NCI-H2107 treated with DMSO at 0.1 percent for 48 hours (cell line): ENCODE measurements around the gene PREX1.

Experiments used
- DNase-seq: peaks from one replicate; lab custom pipeline; 2025; ENCODE audit not compliant: unreplicated experiment; lab: John Stamatoyannopoulos, UW

The PREX1 gene

DNA sequence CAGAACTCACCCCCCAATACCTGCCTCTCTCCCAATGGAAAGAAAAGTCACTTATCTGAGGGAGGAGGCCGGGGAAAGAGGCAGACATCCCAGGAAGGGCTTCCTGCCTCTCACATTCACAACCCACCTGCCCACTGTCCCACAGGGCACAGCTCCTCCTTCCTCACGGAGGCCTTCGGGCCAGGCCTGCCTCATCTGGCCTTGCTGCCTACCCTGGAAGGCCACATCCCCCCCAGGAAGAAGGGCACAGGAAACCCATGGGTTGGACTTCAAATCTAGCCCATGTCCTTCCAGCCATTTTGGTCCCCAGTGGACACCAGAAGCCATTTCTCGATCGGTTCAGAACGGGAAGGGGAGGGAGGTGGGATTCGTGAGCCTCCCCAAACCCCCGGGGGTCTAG, 162.0 kb downstream of the PREX1 start:
- no peak for DNase-seq

DNA sequence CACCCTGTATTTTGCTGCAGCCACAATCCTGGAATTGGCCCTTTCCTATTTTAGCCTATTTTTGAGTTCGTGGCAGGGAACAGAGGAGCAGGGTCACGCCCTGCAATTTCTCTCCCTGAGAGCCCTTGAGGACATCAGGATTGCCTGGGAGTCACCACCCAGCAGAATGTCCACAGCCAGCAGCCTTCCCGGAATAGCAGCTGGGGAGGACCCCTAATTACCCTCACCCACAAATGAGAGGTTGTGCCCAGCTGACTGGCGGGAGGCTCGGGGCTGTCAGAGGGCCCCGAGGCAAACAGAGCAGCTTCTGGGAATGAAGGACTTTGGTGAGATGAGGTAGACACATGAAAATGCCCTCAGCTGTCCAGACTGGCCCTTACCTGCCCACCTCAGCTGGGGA, 165.1 kb downstream of the PREX1 start:
- DNase-seq, result no peak

DNA sequence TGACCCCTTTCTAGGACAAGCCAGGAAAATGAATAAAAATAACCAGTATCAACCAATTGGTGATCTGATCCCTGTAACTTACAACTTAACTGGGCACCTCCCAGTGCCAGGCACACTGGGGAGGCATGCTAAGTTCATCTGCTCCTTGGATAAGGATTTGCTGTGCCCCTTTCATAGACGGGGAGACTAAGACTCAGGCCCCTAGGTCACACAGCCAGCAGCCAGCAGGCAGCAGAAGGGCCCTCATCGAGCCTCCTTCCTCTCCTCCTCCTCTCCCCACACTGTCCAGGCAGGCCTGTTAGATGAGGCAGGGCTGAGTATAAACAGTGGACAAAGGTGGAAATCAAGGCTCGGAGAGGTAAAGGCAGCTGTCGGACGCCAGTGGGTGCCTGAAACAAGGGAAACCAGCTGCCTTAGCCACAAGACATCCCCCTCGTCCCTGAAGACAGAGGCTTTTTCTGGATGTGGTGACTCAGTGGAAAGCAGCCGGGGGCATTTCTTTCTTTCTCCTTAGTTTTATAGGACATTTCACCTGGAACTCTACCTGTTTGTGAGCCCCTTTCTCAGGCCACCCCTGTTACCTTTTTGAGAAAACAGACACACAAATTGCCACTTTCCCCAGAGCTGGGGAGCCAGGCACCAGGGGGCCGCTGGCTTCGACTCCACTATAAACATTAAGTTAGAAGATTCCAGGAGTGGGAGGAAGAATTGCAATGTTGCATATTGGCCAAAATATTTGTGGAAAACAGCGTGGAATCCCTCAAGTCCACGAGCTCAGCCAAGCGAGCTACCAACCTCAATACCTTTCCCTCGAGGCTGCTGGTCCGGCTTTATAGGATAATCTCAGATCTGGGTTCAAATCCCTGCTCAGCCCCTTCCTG, 166.0 kb downstream of the PREX1 start:
- no peak for DNase-seq

DNA sequence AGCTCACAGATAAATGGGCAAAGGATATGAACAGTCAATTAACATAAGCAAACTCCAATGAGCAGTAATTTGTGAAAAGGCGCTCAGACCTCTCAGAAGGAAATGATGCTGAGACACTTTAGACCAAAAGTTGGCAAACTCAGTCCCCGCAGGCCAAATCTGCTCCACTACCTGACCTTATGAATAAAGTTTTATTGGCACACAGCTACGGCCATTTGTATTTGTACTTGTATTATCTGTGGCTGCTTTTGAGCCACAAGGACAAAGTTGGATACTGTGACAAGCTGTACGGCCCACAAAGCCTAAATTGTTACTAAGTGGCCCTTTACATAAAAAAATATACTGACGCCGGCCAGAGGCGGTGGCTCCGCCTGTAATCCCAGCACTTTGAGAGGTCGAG, 167.0 kb downstream of the PREX1 start:
- no peak for DNase-seq

DNA sequence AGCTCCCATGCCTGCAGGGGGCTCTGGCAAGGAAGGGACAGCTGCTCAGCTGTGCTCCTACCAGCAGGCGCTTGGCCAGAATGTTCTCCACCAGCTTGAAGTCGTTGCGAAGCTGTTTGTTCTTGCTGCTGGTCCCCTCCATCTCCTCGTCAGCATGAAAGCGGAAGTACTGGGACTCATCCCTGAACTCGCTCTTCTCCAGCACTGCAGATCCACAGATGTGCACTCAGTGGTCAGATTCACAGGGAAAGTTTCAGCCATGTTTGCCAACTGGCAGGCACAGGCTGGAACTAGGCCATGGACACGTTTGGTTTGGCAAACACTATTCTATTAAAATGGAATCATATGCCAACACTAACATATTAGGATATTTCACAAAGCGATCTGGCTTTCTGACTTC, 167.9 kb downstream of the PREX1 start:
- DNase-seq, result no peak

DNA sequence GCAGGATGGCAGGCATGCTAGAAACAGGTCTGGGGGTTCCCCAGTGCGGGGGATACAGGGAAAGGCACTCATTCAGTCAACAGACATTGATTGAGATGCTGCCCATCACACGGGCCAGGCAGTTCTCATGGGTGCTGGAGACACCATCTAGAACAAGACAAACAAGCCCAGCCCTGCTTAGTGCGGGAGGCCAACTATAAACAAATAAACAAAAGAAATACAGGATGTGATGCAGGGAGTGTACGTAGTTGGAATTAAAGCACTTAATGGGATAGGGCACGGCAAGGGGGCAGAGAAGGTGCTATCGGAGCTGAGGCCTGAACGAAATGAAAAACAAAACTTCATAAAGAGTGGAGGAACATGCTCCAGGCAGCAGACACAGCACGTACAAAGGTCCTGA, 169.3 kb downstream of the PREX1 start:
- no peak for DNase-seq

DNA sequence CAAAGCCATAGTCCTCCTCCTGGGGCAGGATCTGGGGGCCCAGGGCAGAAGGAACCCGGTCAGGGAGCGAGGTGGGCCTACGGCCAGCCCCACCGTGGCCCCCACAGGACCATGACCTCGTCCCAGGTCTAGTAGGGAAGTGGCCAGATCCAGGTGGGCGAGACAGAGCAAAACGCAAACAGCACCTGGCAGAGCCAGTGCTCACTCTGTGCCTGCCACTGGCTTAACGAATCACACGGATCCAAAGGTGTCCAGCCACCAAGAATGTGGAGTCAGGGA, 169.7 kb downstream of the PREX1 start:
- no peak for DNase-seq

DNA sequence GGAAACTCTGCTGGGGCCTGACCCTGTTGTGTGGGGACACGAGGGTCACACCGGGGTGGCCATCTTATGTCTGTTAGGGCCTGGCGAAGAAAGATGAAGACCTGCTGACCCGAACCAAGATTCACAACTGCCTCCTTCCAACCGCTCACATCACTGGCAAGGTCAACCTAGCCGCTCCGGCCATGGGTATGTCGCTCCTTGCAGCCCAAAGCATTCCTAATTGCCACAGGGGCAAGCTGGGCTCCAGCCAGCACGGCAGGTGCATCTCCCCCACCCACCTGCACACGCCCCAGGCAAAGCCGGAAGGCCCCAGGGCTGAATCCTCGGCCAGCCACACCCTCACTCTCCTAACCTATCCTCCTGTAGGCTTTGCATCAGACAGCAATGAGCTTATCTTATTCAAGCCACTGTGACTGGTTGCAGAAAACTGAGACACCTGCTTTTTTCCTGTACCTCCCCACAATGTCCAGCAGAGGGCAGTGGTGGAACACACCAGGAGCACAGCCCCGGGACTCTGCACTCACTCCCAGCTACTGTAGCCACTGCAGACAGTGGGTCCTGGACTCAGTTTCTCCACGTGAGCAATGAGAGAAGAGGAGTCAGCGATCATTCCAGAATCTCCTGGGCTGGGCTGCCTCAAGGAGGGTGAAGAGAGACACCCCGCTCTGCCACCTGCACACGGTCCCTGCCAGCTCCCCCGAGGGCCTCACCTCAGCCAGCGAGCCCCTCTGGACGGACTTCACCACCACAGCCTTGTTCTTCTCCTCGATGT, 170.2 kb downstream of the PREX1 start:
- DNase-seq, result peak; percentile 61

DNA sequence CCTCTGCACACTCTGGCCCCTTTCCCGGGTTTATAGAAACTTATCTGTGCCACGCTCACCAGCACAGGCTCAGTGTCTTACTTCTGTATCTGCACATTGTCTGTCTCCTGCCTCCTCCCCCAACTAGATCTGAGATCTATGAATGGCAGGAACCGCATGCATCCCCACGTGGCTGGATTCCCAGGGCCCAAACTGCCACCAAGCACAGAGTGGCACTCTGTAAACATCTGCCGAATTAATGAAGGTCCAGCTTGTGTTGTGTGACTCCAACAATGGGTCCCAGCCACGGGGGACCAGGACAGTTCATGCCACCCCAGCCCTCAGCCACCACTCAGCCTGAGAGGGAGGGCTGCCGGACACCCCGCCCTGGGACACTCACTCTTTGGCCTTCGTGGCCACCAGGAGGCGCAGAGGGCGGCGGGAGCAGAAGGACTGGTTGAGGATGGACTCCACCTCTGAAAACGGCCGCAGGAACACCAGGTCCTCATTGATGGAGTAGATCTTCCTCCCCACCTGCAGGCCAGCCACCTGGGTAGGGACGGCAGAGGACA, 171.1 kb downstream of the PREX1 start:
- DNase-seq, result no peak

DNA sequence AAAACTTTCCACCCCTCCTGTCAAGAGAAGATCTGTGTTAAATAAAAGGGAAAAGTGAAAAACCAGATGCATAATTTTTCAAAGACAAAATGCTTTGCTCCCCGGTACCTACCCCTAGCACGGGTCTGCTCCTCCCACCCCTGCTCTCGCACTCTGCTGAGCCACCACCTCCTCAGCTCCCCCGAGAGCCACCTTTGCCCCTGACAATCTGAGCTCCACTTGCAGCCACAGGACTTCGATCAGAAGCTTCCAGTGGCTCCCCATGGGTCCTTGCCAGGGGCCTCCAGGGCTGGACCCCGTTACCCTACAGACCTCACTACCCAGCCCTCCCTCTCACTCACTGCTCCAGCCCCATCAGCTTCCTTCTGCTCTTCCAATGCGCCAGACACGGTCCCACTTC, 171.7 kb downstream of the PREX1 start:
- no peak for DNase-seq

DNA sequence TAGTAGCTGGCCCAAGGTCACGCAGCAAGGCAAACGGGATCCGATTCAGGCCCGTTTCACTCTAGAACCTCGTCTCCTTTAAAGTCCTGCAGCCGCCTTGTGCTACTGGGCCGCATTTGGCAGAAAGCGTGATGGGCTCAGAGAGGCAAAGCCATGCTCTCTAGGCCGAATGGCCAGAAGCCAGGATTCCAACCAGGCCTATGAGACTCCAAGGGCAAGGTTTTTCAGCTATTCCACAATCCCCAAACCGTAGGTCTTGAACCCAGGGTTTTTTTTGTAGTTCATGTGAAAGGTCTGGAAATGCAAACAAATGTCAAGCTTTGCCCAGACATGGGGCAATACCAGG, 174.1 kb downstream of the PREX1 start:
- no peak for DNase-seq

DNA sequence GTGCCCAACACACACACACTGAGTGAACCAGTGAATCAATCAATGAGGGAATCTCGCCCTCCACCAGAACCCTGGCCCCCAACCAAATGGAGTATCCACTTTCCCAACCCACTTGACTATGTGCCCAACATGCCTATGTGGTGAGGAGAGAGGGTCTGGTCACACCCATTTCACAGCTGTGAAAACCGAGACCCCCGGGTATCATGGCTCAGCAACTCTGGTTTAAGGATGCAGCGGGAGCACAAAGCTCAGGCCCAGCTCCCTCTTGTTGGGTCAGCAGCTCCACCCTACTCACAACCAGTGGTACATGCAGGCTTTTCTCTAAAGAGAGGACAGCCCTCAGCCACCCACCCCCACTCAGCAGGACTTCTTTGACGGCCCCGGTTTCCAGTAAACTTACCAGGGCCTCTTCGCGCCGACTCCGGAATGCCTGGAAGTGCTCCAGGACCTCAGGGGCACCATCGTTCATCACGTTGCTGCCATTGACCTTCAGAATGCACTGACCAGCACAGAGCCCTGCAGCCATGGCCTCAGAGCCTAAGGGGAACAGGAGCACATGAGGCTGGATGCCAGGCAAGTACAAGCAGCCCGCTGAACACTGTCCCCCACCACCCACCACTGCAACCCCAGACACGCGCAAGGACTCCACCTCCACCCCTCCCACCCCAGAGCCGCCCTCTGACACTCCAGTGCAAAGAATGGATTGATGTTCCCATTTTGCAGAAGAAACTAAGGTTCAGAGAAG, 174.7 kb downstream of the PREX1 start:
- no peak for DNase-seq

DNA sequence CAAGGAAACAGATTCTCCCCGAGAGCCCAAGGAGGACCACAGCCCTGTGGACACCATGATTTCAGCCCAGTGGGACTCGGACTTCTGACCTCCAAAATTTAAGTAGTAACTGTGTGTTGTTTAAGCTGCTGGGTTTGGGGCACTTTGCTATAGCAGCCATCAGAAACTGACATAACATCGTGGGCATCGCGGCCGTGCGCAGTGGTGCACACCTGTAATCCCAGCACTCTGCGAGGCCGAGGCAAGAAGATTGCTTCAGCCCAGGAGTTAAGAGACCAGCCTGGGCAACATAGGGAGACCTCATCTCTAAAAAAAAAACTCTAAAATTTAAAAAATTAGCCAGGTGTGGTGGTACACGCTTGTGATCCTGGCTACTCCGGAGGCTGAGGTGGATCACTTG, 175.8 kb downstream of the PREX1 start:
- DNase-seq, result no peak

DNA sequence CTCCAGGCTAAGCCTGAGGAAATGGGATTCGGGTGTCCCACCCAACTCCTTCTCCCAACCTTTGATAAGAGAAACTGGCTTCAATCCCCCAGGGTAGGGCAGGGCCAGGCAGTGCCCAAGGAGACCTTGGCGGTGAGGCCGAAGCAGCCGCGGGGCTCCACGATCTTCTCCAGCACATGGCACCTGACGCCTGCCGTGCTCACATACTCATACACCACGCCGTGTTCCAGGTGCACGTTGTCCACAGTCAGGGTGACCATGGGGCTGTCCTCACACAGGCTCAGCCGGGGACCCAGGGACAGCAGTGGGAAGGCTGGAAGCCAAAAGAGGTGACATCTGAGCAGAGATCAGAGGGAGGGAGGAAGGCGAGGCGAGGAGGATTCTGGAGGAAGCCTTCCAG, 176.5 kb downstream of the PREX1 start:
- DNase-seq, result no peak

DNA sequence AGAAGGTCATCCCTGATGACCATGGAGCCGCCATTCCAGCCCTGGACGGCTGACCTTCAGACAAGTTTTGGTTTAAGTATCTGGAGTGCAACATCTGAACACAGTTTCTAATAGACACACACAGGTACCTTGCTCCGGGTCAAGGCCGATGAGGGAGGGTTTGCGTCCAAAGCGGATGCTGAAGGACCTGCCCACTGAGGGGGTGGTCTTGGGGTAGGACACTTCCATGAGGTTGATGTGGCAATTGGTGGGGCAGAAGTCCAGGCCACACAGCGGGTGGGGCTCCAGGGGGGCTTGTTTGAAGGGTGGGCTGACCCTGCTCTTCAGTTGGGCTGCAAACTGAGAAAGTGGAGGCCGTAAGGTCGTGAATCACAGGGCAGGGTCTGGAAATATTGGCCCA, 177.9 kb downstream of the PREX1 start:
- DNase-seq, result no peak

DNA sequence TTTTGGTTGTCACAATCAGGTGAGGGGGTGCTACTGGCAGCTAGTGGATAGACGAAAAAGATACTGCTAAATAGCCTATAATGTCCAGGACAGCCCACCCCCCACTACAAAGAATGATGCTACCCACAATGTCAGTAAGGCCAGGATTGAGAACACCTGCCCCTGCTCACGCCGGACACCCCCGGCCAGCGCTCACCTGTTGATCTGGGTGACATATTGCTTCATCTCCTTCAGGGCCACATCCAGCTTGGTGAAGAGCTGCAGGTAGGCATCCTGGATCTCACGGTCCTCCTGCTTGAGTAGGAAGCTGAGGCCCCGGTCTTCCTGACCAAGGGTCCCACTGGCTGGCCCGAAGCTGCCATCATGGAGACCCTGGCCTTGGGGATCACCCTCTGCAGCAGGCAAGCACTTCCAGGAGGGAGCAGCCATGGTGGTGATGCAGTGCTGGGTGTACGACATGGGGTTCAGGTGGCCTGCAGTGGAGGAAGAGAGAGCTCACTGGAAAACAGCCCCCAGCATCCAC, 178.6 kb downstream of the PREX1 start:
- DNase-seq, result no peak

DNA sequence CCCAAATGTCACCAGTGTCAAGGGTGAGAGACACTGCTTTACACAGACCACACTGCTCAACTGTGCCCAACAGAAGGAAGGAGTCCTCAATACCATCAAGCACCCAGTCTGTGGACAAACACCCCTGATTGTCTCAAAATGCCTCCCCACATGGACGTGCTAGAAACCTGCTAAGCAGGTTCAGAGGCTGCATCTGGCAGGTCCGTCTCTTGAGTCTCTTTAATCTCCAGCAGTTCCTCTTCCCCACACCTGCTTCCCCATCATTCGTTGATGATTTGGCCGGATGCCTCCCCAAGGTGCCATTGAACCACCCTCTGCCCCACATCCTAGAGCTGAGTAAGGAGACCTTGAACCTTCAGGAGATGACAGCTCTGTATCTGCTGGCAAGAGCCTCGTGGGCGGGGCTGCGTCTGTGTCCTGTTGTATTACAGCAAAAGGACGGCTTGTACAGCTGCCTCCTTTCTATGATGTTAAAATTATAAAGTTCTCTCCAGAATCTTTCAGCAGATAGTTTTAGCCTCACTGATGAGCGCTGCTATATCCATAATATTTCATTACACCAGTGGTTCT, 179.2 kb downstream of the PREX1 start:
- DNase-seq, result no peak

DNA sequence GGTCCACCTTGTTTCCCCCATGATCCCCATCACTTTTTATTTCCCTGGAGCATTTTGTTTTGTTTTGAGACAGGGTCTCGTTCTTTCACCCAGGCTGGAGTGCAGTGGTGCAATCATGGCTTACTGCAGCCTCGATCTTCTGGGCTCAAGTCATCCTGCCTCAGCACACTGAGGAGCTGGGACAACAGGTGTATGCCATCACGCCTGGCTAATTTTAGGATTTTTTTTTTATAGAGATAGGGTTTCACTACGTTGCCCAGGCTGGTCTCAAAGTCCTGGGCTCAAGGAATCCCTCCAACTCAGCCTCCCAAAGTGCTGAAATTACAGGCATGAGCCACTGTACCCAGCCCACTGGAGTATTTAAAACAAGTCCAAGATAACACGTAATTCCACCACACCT, 179.9 kb downstream of the PREX1 start:
- DNase-seq, result no peak

DNA sequence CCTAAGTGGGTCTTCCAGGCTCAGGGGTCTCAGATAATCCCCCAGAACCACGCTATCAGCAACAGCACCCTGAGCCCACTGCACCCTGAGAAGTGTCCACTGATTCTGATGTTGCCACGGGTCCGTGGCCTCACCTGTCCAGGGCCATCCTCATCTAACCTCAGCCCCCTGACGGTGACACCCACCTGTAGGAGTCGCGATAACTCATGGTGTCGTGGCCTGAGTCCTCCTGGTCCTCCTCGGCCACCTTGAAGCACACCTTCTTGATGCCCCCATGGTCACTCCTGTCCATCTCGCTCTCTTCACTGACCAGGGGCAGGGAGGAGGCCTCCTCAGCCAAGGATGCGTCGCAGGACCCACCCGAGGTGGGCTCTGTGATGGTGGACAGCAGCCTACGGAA, 182.1 kb downstream of the PREX1 start:
- no peak for DNase-seq

DNA sequence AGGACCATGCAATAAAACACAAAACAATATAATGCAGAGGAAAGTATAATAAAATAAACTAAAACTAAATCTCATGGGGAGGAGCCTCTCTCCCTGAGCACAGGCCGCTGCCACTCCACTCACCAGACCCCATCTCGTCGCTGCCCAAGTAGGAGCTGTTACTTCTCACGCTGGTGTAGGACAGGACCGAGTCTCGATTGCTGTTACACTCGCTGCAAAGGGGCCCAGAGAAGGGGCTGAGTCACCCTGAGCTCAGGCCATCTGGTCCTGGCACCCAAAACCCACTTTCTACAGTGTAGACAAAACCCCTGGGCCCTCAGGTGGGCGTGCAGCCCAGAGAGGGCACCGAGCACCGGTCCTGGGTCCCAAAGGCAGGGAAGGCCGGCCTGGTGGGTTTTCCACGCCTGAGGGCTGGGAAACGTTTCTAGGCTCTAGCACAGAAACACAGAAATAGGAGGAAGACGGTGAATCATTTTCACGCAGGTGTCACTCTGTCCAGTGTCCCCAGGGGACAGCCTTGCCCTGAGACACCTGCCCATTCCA, 183.4 kb downstream of the PREX1 start:
- no peak for DNase-seq
